Measurements from ENCODE around the gene SPRYD7.
"Not testable (repeated sequence)": the region's sequence is repeated elsewhere in the genome, so short reads cannot be mapped to it uniquely, and the experiment has no call there.

The SPRYD7 gene

DNA sequence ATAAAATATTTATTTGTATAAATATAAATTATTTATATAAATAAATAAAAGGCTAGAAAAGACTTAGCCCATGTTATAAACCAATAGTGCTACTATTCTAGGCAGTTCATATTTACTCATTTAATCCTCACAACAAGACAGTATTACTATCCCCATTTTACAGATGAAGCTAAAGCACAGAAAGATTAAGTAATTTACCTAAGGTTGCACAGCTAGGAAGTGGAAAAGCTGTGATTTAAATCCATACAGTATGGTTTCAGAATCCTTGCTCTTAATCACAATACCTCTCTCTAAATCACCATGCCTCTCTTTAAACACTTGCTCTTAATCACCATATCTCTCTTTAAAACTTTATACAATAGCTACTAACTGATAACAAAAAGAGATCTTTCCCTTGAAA is 13.8 kb downstream of the SPRYD7 start:
- TF ChIP-seq, protein P1, sequence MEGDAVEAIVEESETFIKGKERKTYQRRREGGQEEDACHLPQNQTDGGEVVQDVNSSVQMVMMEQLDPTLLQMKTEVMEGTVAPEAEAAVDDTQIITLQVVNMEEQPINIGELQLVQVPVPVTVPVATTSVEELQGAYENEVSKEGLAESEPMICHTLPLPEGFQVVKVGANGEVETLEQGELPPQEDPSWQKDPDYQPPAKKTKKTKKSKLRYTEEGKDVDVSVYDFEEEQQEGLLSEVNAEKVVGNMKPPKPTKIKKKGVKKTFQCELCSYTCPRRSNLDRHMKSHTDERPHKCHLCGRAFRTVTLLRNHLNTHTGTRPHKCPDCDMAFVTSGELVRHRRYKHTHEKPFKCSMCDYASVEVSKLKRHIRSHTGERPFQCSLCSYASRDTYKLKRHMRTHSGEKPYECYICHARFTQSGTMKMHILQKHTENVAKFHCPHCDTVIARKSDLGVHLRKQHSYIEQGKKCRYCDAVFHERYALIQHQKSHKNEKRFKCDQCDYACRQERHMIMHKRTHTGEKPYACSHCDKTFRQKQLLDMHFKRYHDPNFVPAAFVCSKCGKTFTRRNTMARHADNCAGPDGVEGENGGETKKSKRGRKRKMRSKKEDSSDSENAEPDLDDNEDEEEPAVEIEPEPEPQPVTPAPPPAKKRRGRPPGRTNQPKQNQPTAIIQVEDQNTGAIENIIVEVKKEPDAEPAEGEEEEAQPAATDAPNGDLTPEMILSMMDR (IDR thresholded peaks at IDR 0.05; ENCODE audit: borderline replicate concordance, control extremely low read depth, extremely low read depth, insufficient read depth, missing control alignments): no peak
- no peak for DNase-seq (ENCODE audit: low spot score)
- in situ Hi-C loops (cut with MboI; ENCODE audit: low sequenced_read_pairs, unreplicated experiment): no loop called here

DNA sequence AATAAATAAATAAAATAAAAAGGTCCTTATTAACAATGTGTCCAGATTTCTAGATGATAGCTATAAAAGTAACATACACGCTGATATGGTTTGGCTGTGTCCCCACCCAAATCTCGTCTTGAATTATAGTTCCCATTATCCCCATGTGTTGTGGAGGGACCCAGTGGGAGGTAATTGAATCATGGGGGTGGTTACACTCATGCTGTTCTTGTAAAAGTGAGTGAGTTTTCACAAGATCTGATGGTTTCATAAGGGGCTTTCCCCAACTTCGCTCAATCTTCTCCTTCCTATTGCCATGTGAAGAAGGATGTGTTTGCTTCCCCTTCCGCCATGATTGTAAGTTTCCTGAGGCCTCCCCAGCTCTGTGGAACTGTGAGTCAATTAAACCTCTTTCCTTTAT is 15.2 kb downstream of the SPRYD7 start:
- in situ Hi-C loops (cut with MboI; ENCODE audit: low sequenced_read_pairs, unreplicated experiment); DNase-seq (ENCODE audit: low spot score): not testable (repeated sequence)

DNA sequence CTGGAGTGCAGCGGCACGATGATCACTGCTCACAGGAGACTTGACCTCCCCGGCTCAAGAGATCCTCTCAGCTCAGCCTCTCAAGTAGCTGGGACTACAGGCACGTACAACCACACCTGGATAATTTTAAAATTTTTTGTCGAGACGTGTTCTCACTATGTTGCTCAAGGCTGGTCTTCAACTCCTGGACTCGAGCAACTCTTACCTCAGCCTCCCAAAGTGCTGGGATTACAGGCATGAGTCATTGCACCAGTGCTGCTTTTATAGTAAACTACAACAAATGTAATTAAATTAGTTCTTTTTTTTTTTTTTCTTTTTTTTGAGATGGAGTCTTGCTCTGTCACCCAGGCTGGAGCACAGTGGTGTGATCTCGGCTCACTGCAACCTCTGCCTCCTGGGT is 18.0 kb downstream of the SPRYD7 start:
- in situ Hi-C loops (cut with MboI; ENCODE audit: low sequenced_read_pairs, unreplicated experiment); DNase-seq (ENCODE audit: low spot score): not testable (repeated sequence)

DNA sequence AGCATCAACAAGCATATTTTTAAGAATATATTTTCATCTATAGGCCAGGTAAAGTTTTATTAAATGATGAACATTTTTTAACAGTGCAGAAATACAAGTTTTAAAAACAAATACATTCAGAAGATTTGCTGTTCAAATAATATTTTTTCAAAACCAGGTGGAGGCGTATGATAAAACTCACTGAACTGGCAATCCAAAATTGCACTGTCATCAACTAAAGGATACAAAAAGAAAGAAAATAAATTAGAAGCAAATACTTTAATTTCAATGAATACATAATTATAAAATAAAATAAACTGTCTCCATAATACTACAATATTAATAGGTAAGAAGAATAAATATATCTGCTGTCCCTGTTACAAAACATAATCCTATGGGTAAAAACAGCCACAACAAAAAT is 21.2 kb downstream of the SPRYD7 start:
- TF ChIP-seq, protein P1 (IDR thresholded peaks at IDR 0.05; ENCODE audit: borderline replicate concordance, control extremely low read depth, extremely low read depth, insufficient read depth, missing control alignments): no peak
- in situ Hi-C loops (cut with MboI; ENCODE audit: low sequenced_read_pairs, unreplicated experiment): no loop called here
- DNase-seq (ENCODE audit: low spot score): no peak

DNA sequence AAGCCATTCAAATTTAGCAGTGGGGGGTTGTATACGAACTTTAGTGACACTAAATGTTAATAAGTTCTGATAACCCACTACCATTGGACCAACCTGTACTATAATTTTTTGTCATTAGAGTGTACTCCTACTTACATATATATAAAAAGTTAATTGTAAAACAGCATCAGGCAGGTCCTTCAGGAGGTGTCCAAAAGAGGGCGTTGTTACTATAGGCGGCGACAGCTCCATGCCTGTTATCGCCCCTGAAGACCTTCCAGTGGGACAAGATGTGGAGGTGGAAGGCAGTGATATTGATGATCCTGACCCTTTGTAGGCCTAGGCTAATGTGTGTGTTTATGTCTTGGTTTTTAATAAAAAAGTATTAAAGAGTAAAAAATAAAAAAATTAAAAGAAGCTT is 27.5 kb downstream of the SPRYD7 start:
- TF ChIP-seq, protein P1 (IDR thresholded peaks at IDR 0.05; ENCODE audit: borderline replicate concordance, control extremely low read depth, extremely low read depth, insufficient read depth, missing control alignments): no peak
- in situ Hi-C loops (cut with MboI; ENCODE audit: low sequenced_read_pairs, unreplicated experiment): no loop called here
- DNase-seq (ENCODE audit: low spot score): no peak

DNA sequence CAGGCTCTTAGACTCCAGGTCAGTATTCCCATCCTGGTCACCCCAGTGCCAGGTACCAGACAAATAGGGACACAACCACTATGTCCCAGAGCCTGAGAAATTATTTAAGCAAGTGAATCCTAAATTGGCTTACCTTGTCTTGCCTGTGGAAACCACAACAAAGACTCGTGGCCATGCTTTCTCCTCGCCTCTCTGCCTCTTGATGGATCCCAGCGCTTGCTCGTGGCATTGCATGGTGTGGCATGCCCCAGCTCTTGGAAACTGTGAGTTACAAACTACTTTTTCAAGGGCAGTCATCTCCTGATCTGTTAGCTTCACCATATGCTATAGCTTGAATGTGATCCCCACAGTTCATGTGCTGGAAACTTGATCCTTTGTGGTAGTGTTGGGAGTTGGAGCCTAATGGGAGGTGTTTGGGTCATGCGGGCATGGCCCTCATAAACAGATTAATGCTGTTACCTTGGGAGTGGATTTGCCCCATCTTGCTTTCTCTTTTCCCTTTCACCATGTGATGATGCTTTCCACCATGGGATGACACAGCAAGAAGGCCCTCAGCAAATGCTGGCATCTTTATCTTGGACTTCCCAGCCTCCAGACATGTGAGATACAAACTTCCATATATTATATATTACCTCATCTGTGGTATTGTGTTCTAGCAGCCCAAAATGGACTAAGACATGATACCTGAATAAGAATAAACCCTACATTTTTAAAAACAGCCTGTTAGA is 31.2 kb downstream of the SPRYD7 start:
- in situ Hi-C loops (cut with MboI; ENCODE audit: low sequenced_read_pairs, unreplicated experiment): no loop called here
- DNase-seq (ENCODE audit: low spot score): no peak
- TF ChIP-seq, protein P1 (IDR thresholded peaks at IDR 0.05; ENCODE audit: borderline replicate concordance, control extremely low read depth, extremely low read depth, insufficient read depth, missing control alignments): no peak

DNA sequence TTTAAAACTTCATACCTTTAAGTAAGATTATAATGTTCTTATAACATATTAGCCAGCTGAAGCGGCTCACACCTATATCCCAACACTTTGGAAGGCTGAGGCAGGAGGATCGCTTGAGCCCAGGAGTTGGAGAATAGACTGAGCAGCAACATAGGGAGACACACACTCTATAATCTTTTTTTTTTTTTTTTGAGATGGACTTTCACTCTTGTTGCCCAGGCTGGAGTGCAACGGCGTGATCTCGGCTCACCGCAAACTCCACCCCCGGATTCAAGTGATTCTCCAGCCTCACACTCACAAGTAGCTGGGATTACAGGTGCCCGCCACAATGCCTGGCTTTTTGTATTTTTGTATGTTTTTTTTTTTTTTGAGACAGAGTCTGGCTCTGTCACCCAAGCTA is 37.3 kb downstream of the SPRYD7 start:
- in situ Hi-C loops (cut with MboI; ENCODE audit: low sequenced_read_pairs, unreplicated experiment): no loop called here
- no peak for DNase-seq (ENCODE audit: low spot score)
- TF ChIP-seq, protein P1 (IDR thresholded peaks at IDR 0.05; ENCODE audit: borderline replicate concordance, control extremely low read depth, extremely low read depth, insufficient read depth, missing control alignments): no peak

DNA sequence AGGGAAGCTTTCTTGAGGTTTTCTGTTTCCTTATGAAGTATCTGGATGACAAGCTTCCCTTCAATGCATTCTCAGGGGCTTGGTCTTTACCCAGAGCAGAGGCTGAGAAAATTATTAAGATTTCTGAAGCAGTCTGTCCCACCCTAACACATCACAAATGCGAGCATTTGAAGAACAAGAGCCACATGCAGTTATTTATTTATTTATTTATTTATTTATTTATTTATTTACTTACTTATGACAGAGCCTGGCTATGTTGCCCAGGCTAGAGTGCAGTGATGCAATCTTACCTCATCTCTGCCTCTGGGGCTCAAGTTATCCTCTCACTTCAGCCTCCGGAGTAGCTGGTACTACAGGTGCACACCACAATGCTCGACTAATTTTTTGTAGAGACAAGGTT is 38.4 kb downstream of the SPRYD7 start:
- TF ChIP-seq, protein P1 (IDR thresholded peaks at IDR 0.05; ENCODE audit: borderline replicate concordance, control extremely low read depth, extremely low read depth, insufficient read depth, missing control alignments): no peak
- no peak for DNase-seq (ENCODE audit: low spot score)
- in situ Hi-C loops (cut with MboI; ENCODE audit: low sequenced_read_pairs, unreplicated experiment): no loop called here

All from GM13976 (cell line).